Breast epithelium (tissue), 4 donors: ENCODE results near the gene ST7. TPM values are rescaled to one million over a fixed set of nuclear protein-coding genes. Genes with fewer than 3 reads are reported as not detected.

ENCODE experiments used
- DNase-seq, 2 donors: peaks; one replicate each; pipeline ENCODE4 v3.0.0-alpha.2; 2019; ENCODE audit warnings: low spot score in 2 of 2
- H3K27ac ChIP-seq, 2 donors: fragments of 200-600 bp; sonication (generic) in 1 of 2; one replicate each; pipeline ENCODE4 v1.5.1; 2016 to 2019; ENCODE audit warnings: mild to moderate bottlenecking in 1 of 2
- H3K27me3 ChIP-seq, 2 donors: fragments of 200-600 bp; sonication (generic) in 1 of 2; one replicate each; pipeline versions ENCODE4 v1.5.1 to v1.6.0; 2017 to 2019; ENCODE audit warnings: control low read depth in 1 of 2, mild to moderate bottlenecking in 1 of 2
- H3K36me3 ChIP-seq: fragments of 200-600 bp; one replicate; pipeline ENCODE4 v1.5.1; 2019
- H3K4me1 ChIP-seq, 2 donors: fragments of 200-600 bp; sonication (generic); one replicate each; pipeline ENCODE4 v1.5.1; 2016 to 2019; ENCODE audit warnings: control low read depth in 1 of 2
- H3K4me3 ChIP-seq, 3 donors: fragments of 200-600 bp; sonication (generic); 1 replicate in 2 of 3; 2 replicates in 1 of 3; pipeline ENCODE4 v1.5.1; 2016 to 2019; ENCODE audit warnings: mild to moderate bottlenecking in 3 of 3, moderate library complexity in 2 of 3
- H3K9me3 ChIP-seq, 2 donors: fragments of 200-600 bp; sonication (generic) in 1 of 2; one replicate each; pipeline ENCODE4 v1.5.1; 2016 to 2019; ENCODE audit warnings: control low read depth in 1 of 2
- CTCF ChIP-seq, 3 donors: fragments of 450-650 bp; IDR thresholded peaks; one replicate each; pipeline ENCODE4 v1.5.1; 2016 to 2017; ENCODE audit warnings: antibody characterized with exemption in 3 of 3, mild to moderate bottlenecking in 3 of 3, moderate library complexity in 3 of 3
- POLR2A ChIP-seq: fragments of 450-650 bp; IDR thresholded peaks from one replicate; pipeline ENCODE4 v1.6.1; 2016; ENCODE audit warnings: antibody characterized with exemption, mild to moderate bottlenecking, moderate library complexity
- POLR2AphosphoS5 ChIP-seq, 3 donors: sonication (generic); formaldehyde crosslinking; IDR thresholded peaks; one replicate each; pipeline ENCODE4 v1.6.1; 2017; ENCODE audit warnings: antibody characterized with exemption in 3 of 3
- intact Hi-C: fragments of 100-400 bp; cut with DNase I; formaldehyde crosslinking; loops from one replicate; pipeline ENCODE4 v1.15.1; 2023; ENCODE audit warnings: low total_unique reads
- total RNA-seq, 3 donors: library from RNA; depleted of rRNA; stranded (reverse); fragments of >200 nt; gene quantifications; one replicate each; pipeline ENCODE4 v1.1.0, GENCODE V29; 2016

Gene ST7
- total RNA-seq, 3 donors from 2014 or later: 24.3 to 41.4 (median 27.5) TPM

- Histone ChIP-seq H3K27ac (no peak overlapping the region), H3K36me3 (no peaks in the 10 kb centered on the region), H3K9me3 (no peaks in the 10 kb centered on the region), H3K27me3 (no peaks in the 10 kb centered on the region), H3K4me1 (no peaks in the 10 kb centered on the region), H3K4me3 (no peak overlapping the region)
- TF ChIP-seq POLR2A (no peak), CTCF (IDR thresholded peaks at IDR 0.05) (no peak), POLR2AphosphoS5 (IDR thresholded peaks at IDR 0.05) (no peak)
- intact Hi-C loops: no loop called here
- no peak for DNase-seq
Measured at GRCh38 chr7:117185124-117185523, 231.8 kb downstream of the ST7 start.

- no peak for DNase-seq
- H3K4me1 ChIP-seq: no peaks in the 10 kb centered on the region
- H3K27me3 ChIP-seq: no peaks in the 10 kb centered on the region
- H3K36me3 ChIP-seq: no peaks in the 10 kb centered on the region
- TF ChIP-seq POLR2A (no peak), POLR2AphosphoS5 (IDR thresholded peaks at IDR 0.05) (no peak), CTCF (IDR thresholded peaks at IDR 0.05) (no peak)
- H3K9me3 ChIP-seq: no peaks in the 10 kb centered on the region
- no peak overlapping the region for H3K4me3 ChIP-seq
- H3K27ac ChIP-seq: no peak overlapping the region
- intact Hi-C loops: no loop called here
Measured at GRCh38 chr7:117186218-117187010, 233.1 kb downstream of the ST7 start.

- no peak overlapping the region for H3K27ac ChIP-seq
- intact Hi-C loops: no loop called here
- no peaks in the 10 kb centered on the region for H3K36me3 ChIP-seq
- H3K27me3 ChIP-seq: no peaks in the 10 kb centered on the region
- H3K4me1 ChIP-seq: no peaks in the 10 kb centered on the region
- TF ChIP-seq POLR2AphosphoS5 (IDR thresholded peaks at IDR 0.05) (no peak), POLR2A (no peak)
- H3K9me3 ChIP-seq: no peaks in the 10 kb centered on the region
- no peak overlapping the region for H3K4me3 ChIP-seq
- no peak for DNase-seq
Measured at GRCh38 chr7:117188376-117188775, 235.1 kb downstream of the ST7 start.

- Histone ChIP-seq H3K27ac (no peak overlapping the region), H3K4me3 (no peak overlapping the region), H3K4me1 (no peaks in the 10 kb centered on the region), H3K36me3 (no peaks in the 10 kb centered on the region), H3K27me3 (no peaks in the 10 kb centered on the region), H3K9me3 (no peaks in the 10 kb centered on the region)
- intact Hi-C loops: no loop called here
- TF ChIP-seq CTCF (IDR thresholded peaks at IDR 0.05) (no peak), POLR2AphosphoS5 (IDR thresholded peaks at IDR 0.05) (no peak), POLR2A (no peak)
- no peak for DNase-seq
Measured at GRCh38 chr7:117188949-117189592, 235.8 kb downstream of the ST7 start.

- Histone ChIP-seq H3K4me1 (no peaks in the 10 kb centered on the region), H3K36me3 (no peaks in the 10 kb centered on the region), H3K27me3 (no peaks in the 10 kb centered on the region), H3K9me3 (no peaks in the 10 kb centered on the region), H3K4me3 (no peak overlapping the region), H3K27ac (no peak overlapping the region)
- intact Hi-C loops: no loop called here
- DNase-seq: no peak
- TF ChIP-seq POLR2A: no peak
- no peak for TF ChIP-seq POLR2AphosphoS5 (IDR thresholded peaks at IDR 0.05)
- no peak for TF ChIP-seq CTCF (IDR thresholded peaks at IDR 0.05)
Measured at GRCh38 chr7:117190104-117190503, 236.8 kb downstream of the ST7 start.
